ENCODE data around the gene IMP4. TPM values are rescaled to one million over a fixed set of nuclear protein-coding genes. Genes with fewer than 3 reads are reported as not detected.

IMP4 gene
- total and polyA plus RNA-seq, 2 of the 13 experiments (the other 11 are each of a cell fraction or from before 2014, with no cell fraction given), result 142 to 158 TPM

- peak; percentile 63 for TF ChIP-seq BORCS8-MEF2B (CRISPR knock-in tag; IDR thresholded peaks at IDR 0.05)
- TF ChIP-seq ZFP37 (CRISPR knock-in tag; IDR thresholded peaks at IDR 0.05; ENCODE audit: borderline replicate concordance), result 0 out of 2 replicates have a peak, but pooled peaks have one; percentile 55
- TF ChIP-seq ZNF354B (CRISPR knock-in tag; IDR thresholded peaks at IDR 0.05), result no peak
- TF ChIP-seq ETV5 (CRISPR knock-in tag; IDR thresholded peaks at IDR 0.05; ENCODE audit: borderline replicate concordance), result peak; percentile 41; the same call in 1 of the 2 replicates
- no peak for TF ChIP-seq SP1 (IDR thresholded peaks at IDR 0.05)
- 0 out of 2 replicates have a peak, but pooled peaks have one; percentile 31 for TF ChIP-seq SP1 (CRISPR knock-in tag; IDR thresholded peaks at IDR 0.05)
- peak; percentile 55; the same call in 1 of the 2 replicates for TF ChIP-seq PRDM15 (CRISPR knock-in tag; IDR thresholded peaks at IDR 0.05)
- TF ChIP-seq ZNF720 (CRISPR knock-in tag; IDR thresholded peaks at IDR 0.05), result no peak
- no peak for TF ChIP-seq SMC3 (IDR thresholded peaks at IDR 0.05; ENCODE audit: low read length)
- no peak for TF ChIP-seq KLF11 (CRISPR knock-in tag; IDR thresholded peaks at IDR 0.05)
- TF ChIP-seq AHDC1 (CRISPR knock-in tag; IDR thresholded peaks at IDR 0.05; ENCODE audit: borderline replicate concordance), result no peak
- TF ChIP-seq RNF219 (CRISPR knock-in tag; IDR thresholded peaks at IDR 0.05), result no peak
- TF ChIP-seq PLSCR1 (CRISPR knock-in tag; IDR thresholded peaks at IDR 0.05; ENCODE audit: borderline replicate concordance), result 0 out of 2 replicates have a peak, but pooled peaks have one; percentile 89
- TF ChIP-seq ZFP91 (CRISPR knock-in tag; IDR thresholded peaks at IDR 0.05; ENCODE audit: borderline replicate concordance), result peak; percentile 65
Observed at GRCh38 chr2:130355578-130356431, 13.1 kb downstream of the IMP4 start, which contains the start of gene PTPN18 (continued).
